Spleen (tissue), 7 donors: ENCODE measurements around the gene CFAP20DC.

Experiments
- CTCF ChIP-seq, 11 experiments: fragments of 200-600 bp in 7 of 11; fragments of 450-650 bp in 4 of 11; sonication (generic) in 4 of 11; IDR thresholded peaks in 8 of 11; conservative IDR thresholded peaks in 3 of 11; 1 replicate in 7 of 11; 2 replicates in 4 of 11; pipeline versions ENCODE4 v1.4.0 to v1.8.0; 2016 to 2021; ENCODE audit warnings: antibody characterized with exemption in 11 of 11, inconsistent platforms in 4 of 11, mild to moderate bottlenecking in 1 of 11
- POLR2A ChIP-seq, 3 donors: fragments of 450-650 bp; IDR thresholded peaks; one replicate each; pipeline ENCODE4 v1.5.1; 2017; ENCODE audit warnings: antibody characterized with exemption in 3 of 3, mild to moderate bottlenecking in 1 of 3
- donor health status: DM: no; HTN: no; CAD: no; lungs with moderate emphysema.
- donor health status: DM: no; HTN: no; CAD: no.
- donor health status: DM: no; HTN: no; CAD: no.

- TF ChIP-seq POLR2A (IDR thresholded peaks at IDR 0.05) = no peak
- no peak for TF ChIP-seq CTCF (IDR thresholded peaks at IDR 0.05 in 8 of 11, conservative IDR thresholded peaks at IDR 0.05 in 3 of 11)
Measured at GRCh38 chr3:58693940-58694850, 355.6 kb downstream of the CFAP20DC start.
